Right lobe of liver (tissue), 4 donors: ENCODE results near the gene P2RX3.

ENCODE experiments used
- POLR2A ChIP-seq: fragments of 450-650 bp; IDR thresholded peaks from one replicate; pipeline ENCODE4 v1.6.1; 2017; ENCODE audit warnings: antibody characterized with exemption, mild to moderate bottlenecking
- TF ChIP-seq, protein P1 (sequence below), 4 donors: fragments of 200-600 bp in 3 of 4; fragments of 450-650 bp in 1 of 4; IDR thresholded peaks; one replicate each; pipeline versions ENCODE4 v1.5.1 to v1.8.0; 2016 to 2022; ENCODE audit warnings: antibody characterized with exemption in 4 of 4, mild to moderate bottlenecking in 2 of 4
- donor health status: DM: no; HTN: no; CAD: no.
- donor health status: DM: no; HTN: no; CAD: no.
- donor health status: DM: no; HTN: yes; CAD: no.

DNA sequence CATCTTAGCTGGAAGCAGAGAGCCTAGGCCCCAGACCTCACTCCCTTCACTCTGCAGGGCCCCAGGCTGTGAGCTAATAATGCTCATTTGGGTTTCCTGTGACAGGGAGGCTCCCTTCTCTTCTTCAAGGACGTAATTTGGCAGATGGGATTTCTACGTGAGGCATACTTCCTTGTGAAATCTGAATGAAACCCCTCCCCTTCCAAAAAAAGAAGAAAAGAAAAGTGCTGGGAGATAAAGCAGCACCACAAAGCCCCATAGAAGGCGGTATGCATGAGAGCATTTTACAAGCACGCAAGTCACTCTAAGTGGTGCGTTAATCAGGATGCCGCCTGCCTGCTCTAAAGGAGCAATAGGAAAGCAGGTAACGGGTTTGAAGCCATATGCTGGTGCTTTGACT lies 5.7 kb downstream of the P2RX3 start:
- TF ChIP-seq, protein P1, sequence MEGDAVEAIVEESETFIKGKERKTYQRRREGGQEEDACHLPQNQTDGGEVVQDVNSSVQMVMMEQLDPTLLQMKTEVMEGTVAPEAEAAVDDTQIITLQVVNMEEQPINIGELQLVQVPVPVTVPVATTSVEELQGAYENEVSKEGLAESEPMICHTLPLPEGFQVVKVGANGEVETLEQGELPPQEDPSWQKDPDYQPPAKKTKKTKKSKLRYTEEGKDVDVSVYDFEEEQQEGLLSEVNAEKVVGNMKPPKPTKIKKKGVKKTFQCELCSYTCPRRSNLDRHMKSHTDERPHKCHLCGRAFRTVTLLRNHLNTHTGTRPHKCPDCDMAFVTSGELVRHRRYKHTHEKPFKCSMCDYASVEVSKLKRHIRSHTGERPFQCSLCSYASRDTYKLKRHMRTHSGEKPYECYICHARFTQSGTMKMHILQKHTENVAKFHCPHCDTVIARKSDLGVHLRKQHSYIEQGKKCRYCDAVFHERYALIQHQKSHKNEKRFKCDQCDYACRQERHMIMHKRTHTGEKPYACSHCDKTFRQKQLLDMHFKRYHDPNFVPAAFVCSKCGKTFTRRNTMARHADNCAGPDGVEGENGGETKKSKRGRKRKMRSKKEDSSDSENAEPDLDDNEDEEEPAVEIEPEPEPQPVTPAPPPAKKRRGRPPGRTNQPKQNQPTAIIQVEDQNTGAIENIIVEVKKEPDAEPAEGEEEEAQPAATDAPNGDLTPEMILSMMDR (IDR thresholded peaks at IDR 0.05): no peak
- no peak for TF ChIP-seq POLR2A
